Cardiac fibroblast (primary cell): ENCODE data around the gene LAX1.
"Not testable (repeated sequence)": the region's sequence is repeated elsewhere in the genome, so short reads cannot be mapped to it uniquely, and the experiment has no call there.

ENCODE experiments used
- DNase-seq, 2 donors: peaks; one replicate each; pipeline versions ENCODE4 v3.0.0 to v3.0.0-alpha.2; 2010; ENCODE audit warnings: low read depth in 2 of 2
- H3K4me3 ChIP-seq, 2 donors: replicated peaks in 1 of 2; 1 replicate in 1 of 2; 2 replicates in 1 of 2; pipeline ENCODE4 v1.5.1; 2011; ENCODE audit warnings: low read depth in 2 of 2, low read length in 2 of 2, mild to moderate bottlenecking in 2 of 2, moderate library complexity in 1 of 2
- TF ChIP-seq, protein P1 (sequence below): IDR thresholded peaks from one replicate; pipeline ENCODE4 v1.5.1; 2011; ENCODE audit warnings: low read depth, mild to moderate bottlenecking, low read length, inconsistent platforms

The LAX1 gene

DNA sequence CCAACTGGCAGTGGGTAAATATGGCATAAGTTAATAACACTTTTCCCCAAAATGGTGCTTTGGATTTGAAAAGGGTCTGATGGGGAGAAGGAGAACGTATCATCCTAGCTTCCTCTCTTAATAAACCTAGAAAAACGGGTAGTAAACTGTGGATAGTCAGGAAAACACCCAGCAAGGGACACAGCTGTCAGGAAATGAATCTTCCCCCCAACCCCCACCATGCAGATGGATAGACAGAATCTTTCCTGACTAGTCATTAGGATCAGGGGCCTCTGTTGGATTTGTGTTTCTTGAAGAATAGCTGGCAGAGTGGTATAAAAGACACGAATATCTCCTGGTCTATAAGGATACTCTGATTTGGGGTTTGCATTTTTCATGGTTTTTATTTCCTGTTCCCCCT lies 22.5 kb upstream of the LAX1 start:
- H3K4me3 ChIP-seq, result no peak overlapping the region
- peak in 1 of 2 donors; percentile 25 for DNase-seq
- TF ChIP-seq, protein P1, sequence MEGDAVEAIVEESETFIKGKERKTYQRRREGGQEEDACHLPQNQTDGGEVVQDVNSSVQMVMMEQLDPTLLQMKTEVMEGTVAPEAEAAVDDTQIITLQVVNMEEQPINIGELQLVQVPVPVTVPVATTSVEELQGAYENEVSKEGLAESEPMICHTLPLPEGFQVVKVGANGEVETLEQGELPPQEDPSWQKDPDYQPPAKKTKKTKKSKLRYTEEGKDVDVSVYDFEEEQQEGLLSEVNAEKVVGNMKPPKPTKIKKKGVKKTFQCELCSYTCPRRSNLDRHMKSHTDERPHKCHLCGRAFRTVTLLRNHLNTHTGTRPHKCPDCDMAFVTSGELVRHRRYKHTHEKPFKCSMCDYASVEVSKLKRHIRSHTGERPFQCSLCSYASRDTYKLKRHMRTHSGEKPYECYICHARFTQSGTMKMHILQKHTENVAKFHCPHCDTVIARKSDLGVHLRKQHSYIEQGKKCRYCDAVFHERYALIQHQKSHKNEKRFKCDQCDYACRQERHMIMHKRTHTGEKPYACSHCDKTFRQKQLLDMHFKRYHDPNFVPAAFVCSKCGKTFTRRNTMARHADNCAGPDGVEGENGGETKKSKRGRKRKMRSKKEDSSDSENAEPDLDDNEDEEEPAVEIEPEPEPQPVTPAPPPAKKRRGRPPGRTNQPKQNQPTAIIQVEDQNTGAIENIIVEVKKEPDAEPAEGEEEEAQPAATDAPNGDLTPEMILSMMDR, result no peak

DNA sequence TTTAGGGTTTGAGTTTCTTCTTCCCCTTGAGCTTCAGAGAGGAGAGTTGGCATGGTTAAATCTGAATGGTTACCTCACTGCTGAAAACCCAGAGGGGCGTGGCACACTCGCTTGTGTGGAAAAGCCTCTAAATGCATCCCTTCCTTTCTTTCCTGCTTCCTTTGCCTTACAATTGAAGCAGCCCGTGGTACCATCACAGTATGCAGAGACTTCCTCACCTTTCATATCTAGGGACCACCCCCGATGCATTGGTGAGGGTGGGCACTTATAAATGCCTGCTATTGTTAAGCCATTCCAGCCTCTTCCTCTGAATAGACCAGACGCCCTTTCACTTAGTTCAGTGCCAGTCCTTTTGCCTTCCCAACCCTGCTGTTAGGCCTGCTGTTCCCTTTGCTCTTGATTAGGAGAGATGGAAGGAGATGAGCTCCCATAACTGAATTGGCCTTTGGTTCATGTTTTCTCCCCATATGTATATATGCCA lies 21.9 kb upstream of the LAX1 start:
- TF ChIP-seq, protein P1, result no peak
- peak in 1 of 2 donors; percentile 11 for DNase-seq
- no peak overlapping the region for H3K4me3 ChIP-seq

DNA sequence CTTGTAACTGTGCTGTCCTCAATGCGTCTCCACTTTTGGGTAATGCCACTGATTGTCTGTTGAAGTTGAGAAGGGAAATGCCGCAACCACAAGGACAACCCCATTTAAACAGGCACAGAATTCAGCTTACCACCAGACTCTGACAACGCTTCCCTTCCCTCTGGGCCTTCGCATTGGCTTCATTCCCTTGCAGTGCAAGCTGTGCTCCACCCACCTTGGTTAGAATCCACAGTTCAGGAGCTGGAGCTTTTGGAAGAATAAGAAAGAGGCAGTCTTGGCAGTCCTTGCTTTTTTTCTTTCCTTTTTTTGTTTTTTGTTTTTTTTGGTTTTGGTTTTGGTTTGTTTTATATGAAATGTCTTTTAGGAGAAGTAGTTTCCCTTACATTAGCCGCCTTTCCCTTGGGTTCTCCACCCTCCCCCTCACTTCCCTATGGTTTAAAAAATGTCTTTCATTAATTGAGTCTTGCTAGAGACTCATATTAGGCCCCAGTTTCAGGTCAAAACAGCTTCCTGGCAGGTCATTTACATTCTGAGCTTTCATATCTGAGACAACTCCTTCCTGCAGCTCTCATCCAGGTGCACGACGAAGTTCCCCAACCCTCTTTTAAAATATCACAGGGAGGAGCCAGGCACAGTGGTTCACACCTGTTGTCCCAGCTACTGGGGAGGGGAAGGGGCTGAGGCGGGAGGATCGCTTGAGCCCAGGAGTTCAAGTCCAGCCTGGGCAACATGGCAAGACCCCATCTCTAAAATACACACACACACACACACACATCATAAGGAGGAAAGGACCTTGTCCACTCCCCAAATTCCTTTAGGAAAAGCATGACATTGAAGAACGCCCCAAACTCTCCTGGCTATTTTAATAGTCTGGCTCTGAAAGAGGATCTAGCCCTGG lies 20.7 kb upstream of the LAX1 start:
- no peak overlapping the region for H3K4me3 ChIP-seq
- TF ChIP-seq, protein P1, result no peak
- peak; percentile 17 to 79 for DNase-seq

DNA sequence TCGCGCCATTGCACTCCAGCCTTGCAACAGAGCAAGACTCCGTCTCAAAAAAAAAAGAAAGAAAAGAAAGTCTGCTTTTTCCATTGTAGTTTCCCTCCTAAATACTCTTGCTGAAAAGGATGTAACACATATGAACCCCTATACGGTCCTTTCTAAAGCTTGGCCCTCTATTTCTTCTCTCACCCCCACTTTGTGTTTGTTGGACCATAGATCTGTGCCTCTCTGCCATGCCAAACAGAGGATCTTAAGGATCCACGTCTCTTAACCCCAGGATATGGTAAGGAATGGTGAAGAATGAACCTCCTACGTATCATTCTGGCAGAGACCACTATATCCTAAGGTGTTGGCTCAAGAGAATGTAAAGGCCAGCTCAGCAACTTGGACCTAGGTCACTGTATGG lies 18.7 kb upstream of the LAX1 start:
- TF ChIP-seq, protein P1, result no peak
- no peak overlapping the region for H3K4me3 ChIP-seq

GRCh38 chr1:203751051-203751450 lies 13.9 kb upstream of the LAX1 start:
- peak; percentile 60 to 67 for DNase-seq
- TF ChIP-seq, protein P1, result no peak
- H3K4me3 ChIP-seq, result no peak overlapping the region

More for the DNA sequence above, 18.7 kb upstream of the LAX1 start:
- no peak for DNase-seq

GRCh38 chr1:203751618-203752361 lies 13.2 kb upstream of the LAX1 start:
- not testable (repeated sequence) for DNase-seq

DNA sequence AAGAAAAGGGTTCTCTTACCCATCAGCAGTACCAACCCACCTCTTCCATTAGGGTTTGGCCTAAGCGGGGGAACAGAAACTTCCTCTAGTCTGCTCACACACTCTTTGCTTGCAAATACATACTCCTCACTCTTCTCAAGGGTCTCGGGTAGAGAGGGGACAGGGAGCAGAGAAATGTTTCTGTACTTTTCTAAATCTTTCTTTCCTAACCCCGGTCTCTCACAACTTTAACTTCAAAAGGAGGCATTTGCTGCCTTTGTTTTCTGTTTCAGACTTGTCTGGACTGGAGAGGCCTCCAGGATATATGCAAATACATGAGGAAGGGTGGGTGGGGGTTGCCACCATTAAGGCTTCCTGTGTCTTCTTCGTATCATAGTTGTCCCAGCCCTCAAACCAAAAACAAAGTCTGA lies 10.5 kb upstream of the LAX1 start:
- no peak for DNase-seq
- TF ChIP-seq, protein P1, result no peak
- H3K4me3 ChIP-seq, result no peak overlapping the region

More at GRCh38 chr1:203751618-203752361, 13.2 kb upstream of the LAX1 start:
- H3K4me3 ChIP-seq, result not testable (repeated sequence)
